ENCODE measurements around the gene SERPINB6.
"Not testable (repeated sequence)": the region's sequence is repeated elsewhere in the genome, so short reads cannot be mapped to it uniquely, and the experiment has no call there.

GRCh38 chr6:3008712-3009265 is 37.4 kb upstream of the SERPINB6 start:
- not testable (repeated sequence) for TF ChIP-seq CTCF (IDR thresholded peaks at IDR 0.05; ENCODE audit: low read depth, low read length); EZH2phosphoT487 (IDR thresholded peaks at IDR 0.05; ENCODE audit: low read depth)

Data from OCI-LY3 (cell line).